Kidney epithelial cell (primary cell): ENCODE data around the gene TFB1M. TPM values are rescaled to one million over a fixed set of nuclear protein-coding genes. Genes with fewer than 3 reads are reported as not detected.

ENCODE experiments used
- DNase-seq: peaks from one replicate; pipeline ENCODE4 v3.0.0-alpha.2; 2010; ENCODE audit warnings: low read depth
- H3K27me3 ChIP-seq: 2 replicates; pipeline ENCODE4 v1.6.0; 2011; ENCODE audit warnings: low read length; ENCODE audit not compliant: control insufficient read depth, insufficient read depth
- H3K36me3 ChIP-seq: 2 replicates; pipeline ENCODE4 v1.5.1; 2011; ENCODE audit warnings: low read length; ENCODE audit not compliant: control insufficient read depth, insufficient read depth
- H3K4me3 ChIP-seq: 2 replicates; pipeline ENCODE4 v1.5.1; 2011; ENCODE audit warnings: low read depth, mild to moderate bottlenecking, control low read depth, low read length
- total RNA-seq: library from RNA; depleted of rRNA; stranded (reverse); fragments of >200 nt; gene quantifications from 2 replicates; pipeline ENCODE4 v1.2.3, GENCODE V29; 2015
- TF ChIP-seq, protein P1 (sequence below): IDR thresholded peaks from 2 replicates; pipeline ENCODE4 v1.5.1; 2011; ENCODE audit warnings: mild to moderate bottlenecking, moderate library complexity, low read length, control low read depth, inconsistent platforms; ENCODE audit not compliant: insufficient read depth, poor library complexity, severe bottlenecking

The TFB1M gene
- total RNA-seq, 1 donor from 2014 or later: 20.5 TPM

DNA sequence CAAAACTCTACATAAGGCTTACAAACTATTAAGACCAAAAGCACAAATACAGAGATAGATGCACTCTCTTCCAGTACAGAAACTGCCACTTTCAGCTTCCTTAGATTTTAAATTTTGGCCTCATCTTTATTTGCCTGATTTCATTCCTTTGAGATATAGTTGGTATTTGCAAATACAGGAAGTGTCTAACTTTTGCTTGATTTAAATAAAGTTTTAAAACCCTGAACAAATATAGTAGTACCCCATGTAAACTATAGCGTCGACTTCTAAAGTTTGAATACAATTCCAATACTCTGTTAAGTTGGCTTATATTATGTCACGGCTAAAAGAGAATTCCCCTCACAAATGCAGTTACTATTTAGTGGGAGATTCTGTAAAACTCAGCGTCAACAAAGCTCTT is 51.6 kb downstream of the TFB1M start:
- no peaks in the 10 kb centered on the region for H3K36me3 ChIP-seq
- no peak overlapping the region for H3K4me3 ChIP-seq
- DNase-seq: no peak
- no peaks in the 10 kb centered on the region for H3K27me3 ChIP-seq
- TF ChIP-seq, protein P1, sequence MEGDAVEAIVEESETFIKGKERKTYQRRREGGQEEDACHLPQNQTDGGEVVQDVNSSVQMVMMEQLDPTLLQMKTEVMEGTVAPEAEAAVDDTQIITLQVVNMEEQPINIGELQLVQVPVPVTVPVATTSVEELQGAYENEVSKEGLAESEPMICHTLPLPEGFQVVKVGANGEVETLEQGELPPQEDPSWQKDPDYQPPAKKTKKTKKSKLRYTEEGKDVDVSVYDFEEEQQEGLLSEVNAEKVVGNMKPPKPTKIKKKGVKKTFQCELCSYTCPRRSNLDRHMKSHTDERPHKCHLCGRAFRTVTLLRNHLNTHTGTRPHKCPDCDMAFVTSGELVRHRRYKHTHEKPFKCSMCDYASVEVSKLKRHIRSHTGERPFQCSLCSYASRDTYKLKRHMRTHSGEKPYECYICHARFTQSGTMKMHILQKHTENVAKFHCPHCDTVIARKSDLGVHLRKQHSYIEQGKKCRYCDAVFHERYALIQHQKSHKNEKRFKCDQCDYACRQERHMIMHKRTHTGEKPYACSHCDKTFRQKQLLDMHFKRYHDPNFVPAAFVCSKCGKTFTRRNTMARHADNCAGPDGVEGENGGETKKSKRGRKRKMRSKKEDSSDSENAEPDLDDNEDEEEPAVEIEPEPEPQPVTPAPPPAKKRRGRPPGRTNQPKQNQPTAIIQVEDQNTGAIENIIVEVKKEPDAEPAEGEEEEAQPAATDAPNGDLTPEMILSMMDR: no peak

DNA sequence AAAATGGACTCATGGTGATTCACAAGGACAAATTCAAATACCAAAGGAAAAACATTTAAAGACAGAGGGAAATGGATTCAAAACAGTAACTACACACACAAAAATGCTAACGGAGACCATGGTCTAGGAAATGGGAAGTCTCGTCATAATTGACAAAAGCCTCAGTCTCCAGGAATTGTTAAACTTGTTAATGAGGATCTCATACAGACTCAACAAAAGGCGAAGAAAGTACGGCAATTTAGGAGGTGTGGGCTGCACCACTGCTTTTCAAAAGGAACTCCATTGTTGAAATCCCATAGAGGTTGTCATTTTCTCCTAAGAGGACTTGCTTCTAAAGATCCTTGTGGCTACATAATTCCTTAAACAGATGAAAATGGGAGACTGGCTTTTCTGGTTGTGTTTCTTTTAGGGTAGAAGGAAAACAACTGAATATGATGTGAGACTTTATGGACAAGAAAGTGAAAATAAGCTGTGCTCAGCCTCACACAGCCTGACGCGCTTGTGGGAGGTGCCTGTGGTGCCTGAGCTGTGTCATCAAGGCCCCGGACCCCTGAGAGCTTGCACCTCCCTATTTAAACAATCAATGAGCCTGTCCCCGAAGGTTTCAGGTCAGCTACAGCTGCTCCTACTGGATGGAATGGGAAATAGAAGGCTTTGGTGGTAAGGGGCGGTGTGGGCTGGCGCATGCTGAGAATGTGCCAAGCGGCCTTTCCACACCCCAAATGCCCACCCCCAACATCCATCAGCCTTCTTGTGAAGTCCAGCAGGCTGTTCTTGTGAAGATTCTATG is 53.0 kb downstream of the TFB1M start:
- DNase-seq: no peak
- Histone ChIP-seq H3K4me3 (no peak overlapping the region), H3K27me3 (no peaks in the 10 kb centered on the region), H3K36me3 (no peaks in the 10 kb centered on the region)
- TF ChIP-seq, protein P1: no peak

DNA sequence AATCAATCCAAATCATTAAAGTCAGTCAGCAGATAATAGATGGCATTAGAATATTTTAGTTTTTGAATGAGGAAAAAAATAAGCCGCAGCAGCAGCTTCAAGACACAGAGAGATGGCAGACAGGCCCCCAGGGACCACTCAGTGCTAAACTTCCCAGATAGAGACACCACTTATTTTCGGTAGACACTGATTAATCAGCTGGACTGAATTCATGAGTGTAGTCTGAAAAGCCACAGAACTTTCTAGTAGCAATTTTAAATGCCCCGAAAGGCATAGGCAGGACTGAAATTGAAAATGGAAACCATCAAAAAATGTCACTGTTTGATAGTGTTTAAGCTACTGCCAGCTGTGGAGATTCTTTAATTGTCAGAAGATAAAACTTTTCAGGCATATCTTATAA is 53.6 kb downstream of the TFB1M start:
- TF ChIP-seq, protein P1: no peak

DNA sequence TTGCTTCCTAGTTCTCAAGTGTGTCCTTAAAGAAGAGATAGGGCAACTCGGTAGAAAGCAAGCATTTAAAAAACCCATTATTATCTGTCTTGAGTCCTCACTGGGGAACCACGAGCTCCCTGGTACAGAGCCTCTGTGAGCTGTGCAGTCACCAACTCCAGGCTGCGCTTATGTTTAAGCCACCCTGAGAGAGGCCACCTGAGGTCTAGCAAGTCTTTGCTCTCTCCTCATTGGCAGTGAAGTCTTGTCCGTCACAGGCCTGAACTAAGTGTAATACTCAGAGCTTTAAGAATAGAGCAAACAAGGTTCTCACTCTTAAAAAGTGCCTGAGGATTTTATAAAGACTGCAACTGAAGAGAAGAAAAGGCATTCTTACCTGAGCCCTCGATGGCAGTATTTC is 54.4 kb downstream of the TFB1M start:
- no peaks in the 10 kb centered on the region for H3K36me3 ChIP-seq
- H3K4me3 ChIP-seq: no peak overlapping the region
- TF ChIP-seq, protein P1: no peak
- H3K27me3 ChIP-seq: no peaks in the 10 kb centered on the region
- no peak for DNase-seq

More for the DNA sequence above, 53.6 kb downstream of the TFB1M start:
- Histone ChIP-seq H3K4me3 (no peak overlapping the region), H3K27me3 (no peaks in the 10 kb centered on the region), H3K36me3 (no peaks in the 10 kb centered on the region)
- DNase-seq: no peak

DNA sequence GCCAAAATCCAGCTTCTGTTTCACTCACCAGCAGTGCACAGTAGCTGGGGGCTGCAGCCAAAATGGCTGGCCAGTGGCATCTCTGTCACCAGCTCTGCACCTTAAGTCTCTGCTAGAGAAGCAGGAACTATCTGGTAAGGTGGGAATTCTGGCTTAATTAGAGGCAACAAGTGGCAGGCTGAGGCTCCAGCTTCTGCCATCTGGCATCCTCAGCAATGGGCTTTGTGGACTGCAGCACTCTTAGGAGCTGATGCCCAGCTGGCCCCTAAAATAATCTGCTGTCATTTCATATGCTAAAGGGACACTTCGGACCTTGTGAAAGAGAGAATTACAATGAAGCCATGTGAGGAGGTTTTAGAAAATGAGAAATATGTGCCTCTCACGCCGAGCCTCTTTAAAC is 55.1 kb downstream of the TFB1M start:
- no peak overlapping the region for H3K4me3 ChIP-seq
- DNase-seq: no peak

More for the DNA sequence above, 55.1 kb downstream of the TFB1M start:
- no peaks in the 10 kb centered on the region for H3K27me3 ChIP-seq
- no peaks in the 10 kb centered on the region for H3K36me3 ChIP-seq
- TF ChIP-seq, protein P1: no peak
